GM18951 (cell line): Measurements from ENCODE around the gene GFRA1.

Source experiments
- POLR2A ChIP-seq: IDR thresholded peaks from 4 replicates; pipeline ENCODE4 v1.6.1; 2011; ENCODE audit warnings: mild to moderate bottlenecking; ENCODE audit not compliant: insufficient read length, insufficient read depth; ENCODE audit errors: extremely low read depth
- in situ Hi-C: fragments of 300-500 bp; cut with MboI; formaldehyde crosslinking; loops from one replicate; pipeline ENCODE4 v1.12.0; 2022; ENCODE audit warnings: low sequenced_read_pairs, mixed read lengths, inconsistent platforms; ENCODE audit not compliant: unreplicated experiment

GFRA1 gene

GRCh38 chr10:116245156-116245555 lies 27.9 kb downstream of the GFRA1 start:
- no peak for TF ChIP-seq POLR2A
- in situ Hi-C loops, result no loop called here

GRCh38 chr10:116241642-116242410 lies 31.2 kb downstream of the GFRA1 start:
- no peak for TF ChIP-seq POLR2A
- in situ Hi-C loops, result no loop called here

GRCh38 chr10:116241085-116241484 lies 31.9 kb downstream of the GFRA1 start:
- in situ Hi-C loops, result no loop called here
- TF ChIP-seq POLR2A, result no peak

- TF ChIP-seq POLR2A, result no peak
Observed at GRCh38 chr10:116240157-116240950, 32.7 kb downstream of the GFRA1 start.

GRCh38 chr10:116239229-116239628 lies 33.8 kb downstream of the GFRA1 start:
- no peak for TF ChIP-seq POLR2A
- in situ Hi-C loops, result no loop called here

More at GRCh38 chr10:116240157-116240950, 32.7 kb downstream of the GFRA1 start:
- in situ Hi-C loops, result no loop called here

GRCh38 chr10:116237970-116238369 lies 35.0 kb downstream of the GFRA1 start:
- in situ Hi-C loops, result no loop called here
- no peak for TF ChIP-seq POLR2A

- in situ Hi-C loops, result no loop called here
- no peak for TF ChIP-seq POLR2A
Observed at GRCh38 chr10:116237260-116237659, 35.7 kb downstream of the GFRA1 start.

- no peak for TF ChIP-seq POLR2A
Observed at GRCh38 chr10:116233230-116233629, 39.8 kb downstream of the GFRA1 start.

GRCh38 chr10:116232613-116233012 lies 40.4 kb downstream of the GFRA1 start:
- TF ChIP-seq POLR2A, result no peak
- in situ Hi-C loops, result no loop called here

More at GRCh38 chr10:116233230-116233629, 39.8 kb downstream of the GFRA1 start:
- in situ Hi-C loops, result no loop called here

GRCh38 chr10:116226766-116227165 lies 46.2 kb downstream of the GFRA1 start:
- in situ Hi-C loops, result no loop called here
- no peak for TF ChIP-seq POLR2A

GRCh38 chr10:116226053-116226452 lies 47.0 kb downstream of the GFRA1 start:
- no peak for TF ChIP-seq POLR2A
- in situ Hi-C loops, result no loop called here

GRCh38 chr10:116223289-116223688 lies 49.7 kb downstream of the GFRA1 start:
- in situ Hi-C loops, result no loop called here
- TF ChIP-seq POLR2A, result no peak

GRCh38 chr10:116221053-116221452 lies 52.0 kb downstream of the GFRA1 start:
- TF ChIP-seq POLR2A, result no peak
- in situ Hi-C loops, result no loop called here

GRCh38 chr10:116216676-116217075 lies 56.3 kb downstream of the GFRA1 start:
- in situ Hi-C loops, result no loop called here
- no peak for TF ChIP-seq POLR2A
